Measurements from ENCODE around the gene ODF2L. TPM values are rescaled to one million over a fixed set of nuclear protein-coding genes. Genes with fewer than 3 reads are reported as not detected.

The ODF2L gene
- total and polyA plus RNA-seq, 7 donors = 2.9 to 6.1 (median 4.3) TPM

GRCh38 chr1:86387916-86388627, 8.1 kb downstream of the ODF2L start:
- peaks cover 6% of the 10 kb centered on the region for H3K9me3 ChIP-seq
- H3K4me1 ChIP-seq = no peaks in the 10 kb centered on the region
- no peak for TF ChIP-seq CTCF (IDR thresholded peaks at IDR 0.05)
- no peak for ATAC-seq
- intact Hi-C loops (cut with DNase I) = loop anchor here in 1 of 2 donors (10.0 kb wide), 1 partner anchor 697 kb away; no protein-coding TSS in a partner anchor
- WGBS, 3 donors = 94 to 95% (median 95%) methylated on average over 3 of the region's 3 CpGs
- H3K27ac ChIP-seq = no peak overlapping the region
- no peak for DNase-seq
- H3K36me3 ChIP-seq (ENCODE audit: insufficient read depth in 1 of 2, low read depth in 1 of 2) = no peaks in the 10 kb centered on the region
- no peak overlapping the region for H3K4me3 ChIP-seq
- H3K27me3 ChIP-seq (ENCODE audit: insufficient read depth in 3 of 3, low read length in 2 of 3) = no peaks in the 10 kb centered on the region

- no peaks in the 10 kb centered on the region for H3K36me3 ChIP-seq (ENCODE audit: insufficient read depth in 1 of 2, low read depth in 1 of 2)
- no peaks in the 10 kb centered on the region for H3K9me3 ChIP-seq
- intact Hi-C loops (cut with DNase I) = loop anchor here (5.0 to 10.0 kb wide), 3 partner anchors 119 to 702 kb away; no protein-coding TSS in a partner anchor
- no peak for ATAC-seq
- no peak for TF ChIP-seq CTCF (IDR thresholded peaks at IDR 0.05)
- H3K27ac ChIP-seq = peak overlapping the region; percentile 12
- 75 to 81% (median 76%) methylated on average over 1 of the region's 1 CpG for WGBS, 3 donors
- no peak for DNase-seq
- no peaks in the 10 kb centered on the region for H3K27me3 ChIP-seq (ENCODE audit: insufficient read depth in 3 of 3, low read length in 2 of 3)
- H3K4me1 ChIP-seq = no peaks in the 10 kb centered on the region
- peak overlapping the region; percentile 43 for H3K4me3 ChIP-seq
Observed at GRCh38 chr1:86382878-86383277, 13.2 kb downstream of the ODF2L start.

GRCh38 chr1:86381223-86381622, 14.9 kb downstream of the ODF2L start:
- H3K27me3 ChIP-seq (ENCODE audit: insufficient read depth in 3 of 3, low read length in 2 of 3) = no peaks in the 10 kb centered on the region
- DNase-seq = no peak
- WGBS, 3 donors = 66 to 73% (median 67%) methylated on average over 4 of the region's 4 CpGs
- no peaks in the 10 kb centered on the region for H3K36me3 ChIP-seq (ENCODE audit: insufficient read depth in 1 of 2, low read depth in 1 of 2)
- H3K27ac ChIP-seq = no peak overlapping the region
- no peak overlapping the region for H3K4me3 ChIP-seq
- no peak for TF ChIP-seq CTCF (IDR thresholded peaks at IDR 0.05)
- ATAC-seq = peak in 1 of 4 donors; percentile 26
- no peaks in the 10 kb centered on the region for H3K4me1 ChIP-seq
- no peaks in the 10 kb centered on the region for H3K9me3 ChIP-seq
- intact Hi-C loops (cut with DNase I) = loop anchor here (5.0 to 10.0 kb wide), 3 partner anchors 121 to 704 kb away; no protein-coding TSS in a partner anchor

DNA sequence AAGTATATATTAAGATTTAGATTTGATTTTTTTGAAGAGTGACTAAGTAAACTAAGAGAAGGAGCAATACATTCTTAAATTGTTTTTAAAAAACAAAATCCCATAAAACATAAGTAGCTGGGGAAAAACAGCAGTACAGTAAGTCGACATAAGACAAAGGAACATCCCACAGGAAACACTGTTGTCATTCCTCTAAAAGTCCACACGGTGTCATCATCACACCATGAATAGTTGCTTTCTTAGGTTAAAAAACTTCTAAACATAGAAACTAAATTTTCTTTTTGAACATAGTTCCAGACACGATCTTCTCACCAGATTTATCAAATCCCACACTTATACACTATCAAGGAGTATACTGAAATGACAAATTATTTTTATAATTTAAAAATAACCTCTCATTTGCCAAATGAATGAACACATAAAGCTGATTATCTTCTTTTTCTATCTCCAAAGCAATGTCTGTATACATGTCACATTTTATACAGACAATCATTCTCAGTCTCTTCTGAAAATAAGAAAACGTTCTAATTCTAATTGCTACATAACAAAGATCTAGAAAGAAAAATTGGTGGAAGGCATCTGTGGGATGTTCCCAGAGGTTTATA, 15.8 kb downstream of the ODF2L start:
- H3K27me3 ChIP-seq (ENCODE audit: insufficient read depth in 3 of 3, low read length in 2 of 3) = no peaks in the 10 kb centered on the region
- 4 to 6% (median 6%) methylated on average over 4 of the region's 4 CpGs for WGBS, 3 donors
- peak overlapping the region; percentile 19 for H3K4me3 ChIP-seq
- H3K4me1 ChIP-seq = no peaks in the 10 kb centered on the region
- no peak overlapping the region for H3K27ac ChIP-seq
- no peaks in the 10 kb centered on the region for H3K9me3 ChIP-seq
- peak in 3 of 4 donors; percentile 57 to 83 (median 72) for ATAC-seq
- TF ChIP-seq CTCF (IDR thresholded peaks at IDR 0.05) = peak; percentile 85
- DNase-seq = no peak
- H3K36me3 ChIP-seq (ENCODE audit: insufficient read depth in 1 of 2, low read depth in 1 of 2) = peaks cover 0 to 8% of the 10 kb centered on the region in 2 donors
- intact Hi-C loops (cut with DNase I) = loop anchor here (5.0 to 10.0 kb wide), 3 partner anchors 122 to 704 kb away; no protein-coding TSS in a partner anchor
